IPS DF 19.7 (cell line): ENCODE results near the gene PLA2R1.
"Not testable (repeated sequence)": the region's sequence is repeated elsewhere in the genome, so short reads cannot be mapped to it uniquely, and the experiment has no call there.

ENCODE experiments used
- DNase-seq: peaks from one replicate; pipeline ENCODE4 v3.0.0-alpha.2; 2013; ENCODE audit warnings: low read depth, low spot score

The PLA2R1 gene

DNA sequence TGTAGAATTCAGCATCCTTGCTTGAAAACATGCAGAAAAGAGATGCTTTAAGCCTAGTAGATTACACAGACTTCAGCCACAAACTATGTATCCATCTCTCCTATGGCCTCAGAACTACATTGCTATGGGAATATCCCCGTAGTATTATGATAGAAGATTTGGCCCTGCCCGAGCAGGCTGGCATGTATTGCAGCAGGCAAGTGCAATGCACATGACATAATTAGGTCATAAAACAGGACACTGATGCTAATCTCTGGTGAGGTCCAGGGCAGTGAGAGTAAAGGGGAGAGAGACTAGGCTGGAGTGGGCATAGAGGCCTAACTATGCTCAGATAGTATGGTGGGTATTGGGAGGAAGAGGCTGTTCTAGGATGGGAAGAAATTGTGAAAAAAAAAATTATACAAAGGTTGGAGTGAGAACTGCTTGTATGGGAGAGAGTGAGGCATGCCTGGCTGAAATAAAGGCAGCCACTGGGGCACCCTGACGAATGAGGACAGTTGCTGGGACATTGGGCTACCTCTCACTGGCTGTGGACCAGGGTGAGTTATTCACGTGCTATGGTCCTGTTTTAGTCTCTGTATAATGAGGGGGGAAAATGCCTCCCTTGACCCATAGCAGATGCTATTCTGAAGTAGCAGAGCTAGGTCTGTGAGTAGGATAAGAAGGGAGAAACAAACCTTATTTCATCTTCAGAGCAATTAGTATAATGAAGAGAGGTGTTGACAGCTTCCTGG, 1.6 kb upstream of the PLA2R1 start:
- no peak for DNase-seq

GRCh38 chr2:160063271-160063670, 856 bp upstream of the PLA2R1 start:
- DNase-seq = no peak

DNA sequence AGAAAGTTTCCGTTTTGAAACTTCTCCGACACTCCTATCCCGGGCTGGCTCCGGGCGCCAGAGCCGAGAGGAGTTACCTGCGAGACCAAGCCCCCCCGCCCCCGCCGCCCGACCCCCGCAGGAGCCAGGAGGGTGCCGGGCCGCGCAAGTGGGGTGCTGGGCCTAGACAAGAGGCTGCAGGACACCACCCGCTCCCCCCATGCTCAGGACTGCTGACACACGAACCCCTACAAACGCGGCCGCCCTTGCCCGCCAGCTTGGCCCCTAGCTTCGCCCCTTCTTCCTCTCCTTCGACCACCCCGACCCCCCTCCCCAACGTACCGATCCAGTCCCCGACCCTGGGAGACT, 497 bp downstream of the PLA2R1 start:
- no peak for DNase-seq

DNA sequence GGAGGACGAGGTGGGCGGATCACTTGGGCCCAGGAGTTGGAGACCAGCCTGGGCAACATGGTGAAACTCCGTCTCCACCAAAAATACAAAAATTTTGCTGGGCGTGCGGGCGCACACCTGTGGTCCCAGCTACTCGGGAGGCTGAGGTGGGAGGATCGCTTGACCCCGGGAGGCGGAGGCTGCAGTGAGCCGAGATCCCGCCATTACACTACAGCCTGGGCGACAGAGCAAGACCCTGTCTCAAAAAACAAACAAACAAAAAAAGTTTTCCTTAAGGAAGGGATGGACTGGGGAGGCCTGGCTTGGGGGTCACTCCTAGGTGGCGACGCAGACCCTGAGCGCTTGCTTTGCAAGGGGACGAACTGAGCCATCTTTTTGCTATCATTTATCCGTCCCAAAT, 882 bp downstream of the PLA2R1 start:
- DNase-seq = no peak

DNA sequence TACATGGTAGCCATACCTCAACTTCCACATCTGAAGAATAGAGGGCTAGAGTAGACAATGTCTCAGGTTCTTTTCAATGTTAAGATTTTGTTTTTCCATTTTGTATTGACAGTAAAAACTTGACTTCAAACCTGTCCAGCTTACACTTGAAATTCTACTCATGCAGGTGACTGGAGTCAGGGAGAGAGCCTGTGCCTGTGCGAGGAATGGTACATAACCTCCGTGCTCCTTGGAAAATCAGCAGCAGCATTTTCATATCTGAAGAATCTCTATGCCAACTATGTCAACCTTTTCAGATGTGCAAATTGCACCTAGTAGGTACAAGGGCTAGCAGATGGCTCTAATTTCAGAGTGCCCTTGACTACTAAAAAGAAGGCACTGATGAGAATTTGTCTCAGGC, 2.1 kb downstream of the PLA2R1 start:
- no peak for DNase-seq

- DNase-seq = no peak
These were observed 5.1 kb downstream of the PLA2R1 start for GRCh38 chr2:160057356-160057755.

DNA sequence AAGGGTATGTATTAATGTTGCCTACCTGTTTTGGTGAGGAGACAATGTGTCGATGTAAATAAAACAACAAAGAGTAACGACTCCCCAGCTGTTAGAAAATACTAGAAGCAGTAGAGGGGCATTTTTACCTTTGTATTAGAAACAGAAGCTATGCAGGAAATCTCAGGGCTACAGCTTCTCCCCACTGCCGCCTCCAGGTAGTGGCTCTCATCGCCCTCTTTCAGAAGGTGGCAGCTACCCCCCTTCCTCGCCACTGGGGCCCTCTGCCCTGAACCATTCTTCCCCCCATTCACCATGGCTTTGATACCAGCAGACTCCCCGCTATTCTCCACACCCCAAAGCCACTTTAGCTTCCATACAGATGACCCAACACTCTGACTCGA, 6.7 kb downstream of the PLA2R1 start:
- no peak for DNase-seq

- DNase-seq = peak; percentile 88
These were observed 7.3 kb downstream of the PLA2R1 start for GRCh38 chr2:160054984-160055725.

GRCh38 chr2:160053946-160054345, 8.5 kb downstream of the PLA2R1 start:
- DNase-seq = no peak

DNA sequence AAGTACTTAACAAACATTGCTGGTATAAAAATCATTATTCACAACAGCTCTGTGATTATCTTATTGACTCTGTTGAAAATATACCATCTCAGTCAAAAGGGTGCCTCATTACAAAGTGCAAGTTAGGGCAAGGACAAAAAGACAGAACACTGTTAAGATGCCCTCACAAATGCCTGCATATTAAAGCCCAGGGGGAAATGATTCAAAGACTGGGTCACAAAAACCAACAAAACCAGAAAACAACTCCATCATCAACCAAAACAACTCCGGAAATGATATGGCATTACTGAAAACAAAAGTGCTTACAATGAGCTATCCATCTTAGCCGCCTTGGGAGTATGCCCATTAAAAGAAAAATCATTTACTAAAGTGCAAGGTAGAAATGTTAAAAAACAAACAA, 9.9 kb downstream of the PLA2R1 start:
- no peak for DNase-seq

DNA sequence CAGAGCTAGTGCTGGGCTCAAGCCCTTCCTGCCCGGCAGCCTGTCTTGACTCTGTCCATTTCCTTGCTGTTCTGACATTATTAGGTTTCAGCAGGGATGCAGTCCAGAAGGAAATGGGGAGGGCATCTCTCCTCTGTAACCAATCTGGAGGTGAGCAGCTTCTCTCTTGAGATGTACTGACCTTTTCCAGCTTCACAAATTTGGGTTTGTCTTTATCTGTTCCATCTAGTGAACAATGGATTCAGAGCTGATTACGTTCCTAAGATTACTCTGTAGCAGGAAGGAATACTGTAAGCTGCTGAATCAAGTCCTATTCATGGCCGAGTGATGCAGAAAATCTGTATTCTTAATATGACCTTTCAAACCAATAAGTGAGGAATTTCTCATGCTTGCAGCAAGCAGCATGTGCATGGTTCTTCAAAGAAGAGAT, 11.0 kb downstream of the PLA2R1 start:
- DNase-seq = no peak

DNA sequence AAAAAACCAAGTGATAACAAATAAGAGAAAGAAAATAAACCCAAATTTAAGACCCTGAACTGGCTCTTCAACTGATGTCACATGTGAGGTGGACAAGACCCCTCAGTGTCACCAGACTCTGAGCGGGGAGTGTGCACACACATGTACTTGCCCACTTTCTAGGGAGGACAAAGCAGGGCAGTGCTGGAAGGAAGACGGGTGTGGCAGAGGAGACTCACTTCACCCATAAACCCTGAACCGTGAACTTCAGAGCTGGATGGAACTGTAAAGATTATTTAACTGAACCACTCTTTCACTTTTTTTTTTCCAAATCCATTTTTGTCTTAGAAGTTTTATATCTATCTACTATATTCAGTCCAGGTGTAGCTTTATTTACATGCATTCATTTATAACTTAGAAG, 12.3 kb downstream of the PLA2R1 start:
- DNase-seq = no peak

GRCh38 chr2:160045703-160046210, 16.7 kb downstream of the PLA2R1 start:
- DNase-seq = no peak

GRCh38 chr2:160044728-160045127, 17.7 kb downstream of the PLA2R1 start:
- no peak for DNase-seq

DNA sequence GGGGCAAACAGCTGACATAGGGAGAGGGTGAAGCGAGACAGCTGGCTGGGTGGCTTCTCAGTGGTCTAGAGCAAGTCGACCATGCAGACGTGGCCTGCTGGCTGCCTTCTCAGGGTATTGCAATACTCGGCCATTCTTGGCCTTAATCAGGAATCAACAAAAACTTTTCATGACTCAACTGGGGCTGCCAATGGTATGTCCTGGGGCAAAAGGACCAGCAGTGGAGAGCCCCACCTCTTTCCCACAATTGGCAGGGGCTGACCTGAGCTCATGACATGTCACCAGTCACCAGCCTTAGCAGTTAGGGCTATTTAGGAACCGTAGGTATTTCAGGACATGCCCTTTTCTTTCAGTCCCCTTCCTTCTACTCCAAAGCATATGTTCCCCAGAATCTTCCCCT, 19.1 kb downstream of the PLA2R1 start:
- no peak for DNase-seq

GRCh38 chr2:160042054-160042453, 20.4 kb downstream of the PLA2R1 start:
- no peak for DNase-seq

GRCh38 chr2:160041091-160041490, 21.3 kb downstream of the PLA2R1 start:
- DNase-seq = no peak

GRCh38 chr2:160039166-160039903, 23.1 kb downstream of the PLA2R1 start:
- DNase-seq = no peak

DNA sequence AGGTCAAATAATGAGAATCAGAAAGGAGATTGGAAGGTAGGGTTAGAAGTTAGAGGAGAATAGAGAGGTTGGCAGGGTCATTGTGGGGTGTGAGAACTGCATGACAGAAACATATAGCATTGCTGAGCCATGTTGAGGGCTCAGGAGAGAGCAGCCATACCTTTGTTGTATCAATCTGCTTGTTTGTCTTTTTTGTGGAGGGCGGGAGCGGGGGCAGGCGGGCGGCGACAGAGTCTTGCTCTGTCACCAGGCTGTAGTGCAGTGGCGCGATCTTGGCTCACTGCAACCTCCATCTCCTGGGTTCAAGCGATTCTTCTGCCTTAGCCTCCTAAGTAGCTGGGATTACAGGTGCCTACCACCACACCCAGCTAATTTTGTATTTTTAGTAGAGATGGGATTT, 23.8 kb downstream of the PLA2R1 start:
- DNase-seq = not testable (repeated sequence)

- no peak for DNase-seq
These were observed 25.7 kb downstream of the PLA2R1 start for GRCh38 chr2:160036736-160037135.

DNA sequence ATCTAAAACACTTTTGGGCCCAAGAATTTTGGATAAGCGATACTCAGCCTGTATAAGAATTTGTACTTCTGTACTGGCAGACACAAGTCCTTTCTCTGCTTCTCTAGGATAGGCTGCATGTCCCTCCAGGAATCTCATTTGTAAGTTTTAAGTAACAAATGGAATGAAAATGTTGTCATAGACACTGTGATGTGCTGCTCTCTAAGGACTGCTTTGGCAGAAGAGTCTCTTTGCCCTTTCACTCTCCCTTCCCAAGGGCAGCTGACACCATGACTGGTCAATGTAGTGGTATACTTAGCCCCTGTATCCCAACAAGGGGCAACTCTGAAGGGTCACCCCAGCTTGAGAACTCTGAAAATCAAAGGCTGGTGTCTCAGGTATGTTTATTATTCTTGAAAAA, 27.3 kb downstream of the PLA2R1 start:
- DNase-seq = no peak

- DNase-seq = no peak
These were observed 28.0 kb downstream of the PLA2R1 start for GRCh38 chr2:160034396-160034795.
